Vagina (tissue), 2 donors: ENCODE measurements around the gene RINL.

Source experiments
- POLR2A ChIP-seq, 2 donors: fragments of 450-650 bp; IDR thresholded peaks; one replicate each; pipeline ENCODE4 v1.6.1; 2017; ENCODE audit warnings: antibody characterized with exemption in 2 of 2, mild to moderate bottlenecking in 2 of 2, moderate library complexity in 2 of 2
- TF ChIP-seq, protein P1 (sequence below), 3 experiments: fragments of 450-650 bp in 2 of 3; fragments of 200-600 bp in 1 of 3; sonication (generic) in 1 of 3; IDR thresholded peaks; one replicate each; pipeline ENCODE4 v1.5.1; 2017 to 2019; ENCODE audit warnings: antibody characterized with exemption in 3 of 3, mild to moderate bottlenecking in 2 of 3, moderate library complexity in 2 of 3

DNA sequence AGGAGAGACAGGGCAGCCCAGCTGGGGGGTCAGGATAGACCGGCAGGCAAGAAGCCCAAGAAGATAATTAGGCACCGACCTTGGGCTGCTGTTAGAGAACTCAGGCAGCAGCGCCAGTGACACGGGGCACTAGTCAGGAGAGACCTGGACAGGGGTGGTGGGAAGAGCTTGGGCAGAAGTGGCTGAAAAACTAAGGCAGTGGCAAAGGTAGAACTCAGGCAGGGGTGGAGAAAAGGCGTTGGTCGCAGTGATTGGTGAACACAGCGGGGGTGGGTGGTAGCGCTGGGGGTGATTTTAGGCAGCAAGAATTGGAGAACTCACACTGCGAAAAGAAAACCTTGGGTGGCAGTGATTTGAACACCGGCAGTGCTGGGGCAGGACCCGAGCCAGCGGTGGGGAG lies 29.6 kb upstream of the RINL start:
- no peak for TF ChIP-seq POLR2A (IDR thresholded peaks at IDR 0.05)
- TF ChIP-seq, protein P1, sequence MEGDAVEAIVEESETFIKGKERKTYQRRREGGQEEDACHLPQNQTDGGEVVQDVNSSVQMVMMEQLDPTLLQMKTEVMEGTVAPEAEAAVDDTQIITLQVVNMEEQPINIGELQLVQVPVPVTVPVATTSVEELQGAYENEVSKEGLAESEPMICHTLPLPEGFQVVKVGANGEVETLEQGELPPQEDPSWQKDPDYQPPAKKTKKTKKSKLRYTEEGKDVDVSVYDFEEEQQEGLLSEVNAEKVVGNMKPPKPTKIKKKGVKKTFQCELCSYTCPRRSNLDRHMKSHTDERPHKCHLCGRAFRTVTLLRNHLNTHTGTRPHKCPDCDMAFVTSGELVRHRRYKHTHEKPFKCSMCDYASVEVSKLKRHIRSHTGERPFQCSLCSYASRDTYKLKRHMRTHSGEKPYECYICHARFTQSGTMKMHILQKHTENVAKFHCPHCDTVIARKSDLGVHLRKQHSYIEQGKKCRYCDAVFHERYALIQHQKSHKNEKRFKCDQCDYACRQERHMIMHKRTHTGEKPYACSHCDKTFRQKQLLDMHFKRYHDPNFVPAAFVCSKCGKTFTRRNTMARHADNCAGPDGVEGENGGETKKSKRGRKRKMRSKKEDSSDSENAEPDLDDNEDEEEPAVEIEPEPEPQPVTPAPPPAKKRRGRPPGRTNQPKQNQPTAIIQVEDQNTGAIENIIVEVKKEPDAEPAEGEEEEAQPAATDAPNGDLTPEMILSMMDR (IDR thresholded peaks at IDR 0.05): no peak
